Left colon (tissue), 2 donors: ENCODE measurements around the gene MSL2. TPM values are rescaled to one million over a fixed set of nuclear protein-coding genes. Genes with fewer than 3 reads are reported as not detected.
"Not testable (repeated sequence)": the region's sequence is repeated elsewhere in the genome, so short reads cannot be mapped to it uniquely, and the experiment has no call there.

Source experiments
- ATAC-seq: fragments of 200-7000 bp; cut with Tn5 transposase; one replicate; pipeline ENCODE4 v1.9.1; 2020; ENCODE audit warnings: mild to moderate bottlenecking, moderate library complexity
- DNase-seq, 2 donors: peaks; one replicate each; pipeline ENCODE4 v3.0.0-alpha.2; 2020
- intact Hi-C, 2 donors: fragments of 100-400 bp; cut with DNase I in 1 of 2; cut with micrococcal nuclease in 1 of 2; formaldehyde crosslinking; loops; one replicate each; pipeline versions ENCODE4 v1.11.2 to v1.14.0; 2022; cut with DNase I, micrococcal nuclease
- total RNA-seq, 2 donors: library from RNA; stranded (reverse); fragmentation: NEBNext Ultra II Directional; extraction: Animal tissue kit (Norgen Biotek cat#: 25700); gene quantifications; one replicate each; pipeline ENCODE4 v1.2.1, GENCODE V29; 2021
- donor health status: DM: no; HTN: no; CAD: no.
- donor health status: DM: yes; HTN: yes; CAD: no.

MSL2 gene
- total RNA-seq, 2 donors from 2014 or later: 22.6 to 24.5 TPM

- ATAC-seq, intact Hi-C loops, DNase-seq: not testable (repeated sequence)
Observed at GRCh38 chr3:136163607-136164006, 32.5 kb downstream of the MSL2 start.

DNA sequence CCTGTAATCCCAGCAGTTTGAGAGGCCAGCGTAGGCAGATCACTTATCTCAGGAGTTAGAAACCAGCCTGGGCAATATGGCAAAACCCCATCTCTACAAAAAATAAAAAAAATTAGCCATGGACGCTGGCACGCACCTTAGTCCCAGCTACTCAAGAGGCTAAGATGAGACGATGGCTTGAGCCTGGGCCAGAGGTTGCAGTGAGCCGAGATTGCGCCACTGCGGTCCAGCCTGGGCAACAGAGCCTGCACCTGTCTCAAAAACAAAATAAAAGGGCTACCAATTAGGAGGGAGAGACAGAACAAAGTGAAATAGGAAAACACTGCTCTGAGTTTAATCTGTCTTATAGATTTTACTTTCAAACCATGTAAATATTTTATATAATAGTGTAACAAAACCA lies 33.8 kb downstream of the MSL2 start:
- ATAC-seq (no peak), DNase-seq (no peak)
- intact Hi-C loops: no loop called here

DNA sequence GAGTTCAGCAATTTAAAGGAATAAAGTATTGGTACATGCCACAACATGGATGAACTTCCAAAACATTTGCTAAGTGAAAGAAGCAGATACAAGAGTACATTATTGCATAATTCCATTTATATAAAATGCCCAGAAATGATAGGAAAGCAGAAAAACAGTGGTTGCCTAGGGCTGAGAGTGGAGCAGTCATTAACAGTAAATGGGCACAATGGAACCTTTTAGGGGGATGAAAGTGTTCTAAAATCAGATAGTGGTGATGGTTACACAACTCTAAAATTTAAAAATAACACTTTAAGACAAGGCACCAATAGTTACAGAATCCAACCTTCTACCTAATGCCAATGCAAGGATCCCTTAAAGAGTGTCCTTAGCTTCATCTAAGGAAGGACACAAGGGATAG lies 34.6 kb downstream of the MSL2 start:
- ATAC-seq: no peak
- intact Hi-C loops: no loop called here
- DNase-seq: no peak

- intact Hi-C loops: no loop called here
- ATAC-seq: no peak
- DNase-seq: no peak
Observed at GRCh38 chr3:136152963-136153362, 43.2 kb downstream of the MSL2 start.

DNA sequence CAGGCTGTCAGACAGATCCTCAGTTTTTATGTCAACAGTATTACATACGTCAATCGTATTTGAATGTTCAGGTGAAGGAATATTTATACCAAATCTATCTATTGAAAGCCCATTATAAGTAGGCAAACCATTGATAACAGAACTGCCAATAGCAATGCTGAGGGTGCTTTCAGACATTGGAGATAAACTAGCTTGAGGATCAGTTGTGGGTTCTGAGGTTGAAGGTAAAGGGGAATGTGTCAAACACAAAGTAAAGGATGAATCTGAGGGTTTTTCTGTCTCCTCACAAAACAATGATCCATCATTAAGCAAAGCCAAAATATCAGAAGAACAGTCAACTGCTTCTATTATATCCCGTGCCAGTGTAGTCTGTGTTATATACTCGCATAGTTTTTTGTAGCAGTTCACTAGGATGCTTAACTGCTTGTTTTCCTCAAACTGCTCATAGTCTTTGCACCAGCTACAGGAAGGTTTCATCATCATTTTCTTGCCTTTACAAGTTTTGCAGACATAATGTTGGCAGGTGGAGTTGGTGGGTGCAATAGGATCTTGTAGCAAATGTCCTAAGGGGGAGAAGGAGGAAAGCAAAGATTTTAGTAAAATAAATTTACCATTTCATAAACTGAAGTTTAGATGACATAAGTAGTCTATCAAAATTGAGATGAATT lies 43.8 kb downstream of the MSL2 start:
- ATAC-seq (no peak), DNase-seq (no peak)
- intact Hi-C loops: no loop called here

DNA sequence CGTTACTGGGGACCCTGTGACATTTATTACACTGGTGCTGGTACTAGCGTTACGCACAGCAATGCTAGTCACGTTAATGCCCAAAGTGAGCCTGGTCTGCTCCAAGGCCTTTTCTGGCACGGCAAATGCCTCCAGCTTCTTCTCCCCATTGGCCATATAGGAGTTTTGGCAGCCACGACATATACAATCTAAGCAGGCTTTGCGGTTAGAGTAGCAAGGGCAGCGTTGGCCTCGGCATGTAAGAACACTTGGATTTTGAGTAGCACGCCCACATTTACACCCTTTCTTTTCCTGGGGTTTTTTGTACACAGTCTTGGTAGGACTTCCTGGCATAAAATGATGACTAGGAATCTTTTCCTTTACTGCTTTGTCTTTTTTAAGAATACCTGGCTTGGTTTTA lies 44.9 kb downstream of the MSL2 start:
- intact Hi-C loops: no loop called here
- DNase-seq: no peak
- ATAC-seq: no peak

DNA sequence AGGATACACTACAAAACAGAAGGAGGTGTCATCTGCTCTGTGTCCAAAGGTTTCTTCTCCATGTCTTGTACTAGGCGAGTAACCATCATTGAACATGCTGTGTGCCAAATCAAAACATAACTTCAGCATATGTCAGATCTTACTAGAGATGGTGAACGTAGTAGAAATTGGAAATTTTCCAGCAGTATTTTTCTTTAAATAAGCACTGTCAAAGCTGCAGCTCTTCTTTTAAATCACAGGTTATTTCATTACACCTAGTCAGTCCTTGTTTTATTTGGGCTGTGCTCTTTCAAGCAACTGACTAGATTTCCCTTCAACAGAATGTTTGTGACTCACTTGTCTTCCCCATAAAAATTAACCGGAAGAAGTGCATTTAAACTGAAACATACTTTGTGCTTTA lies 46.5 kb downstream of the MSL2 start:
- DNase-seq (no peak), ATAC-seq (peak; percentile 38)
- intact Hi-C loops: no loop called here

DNA sequence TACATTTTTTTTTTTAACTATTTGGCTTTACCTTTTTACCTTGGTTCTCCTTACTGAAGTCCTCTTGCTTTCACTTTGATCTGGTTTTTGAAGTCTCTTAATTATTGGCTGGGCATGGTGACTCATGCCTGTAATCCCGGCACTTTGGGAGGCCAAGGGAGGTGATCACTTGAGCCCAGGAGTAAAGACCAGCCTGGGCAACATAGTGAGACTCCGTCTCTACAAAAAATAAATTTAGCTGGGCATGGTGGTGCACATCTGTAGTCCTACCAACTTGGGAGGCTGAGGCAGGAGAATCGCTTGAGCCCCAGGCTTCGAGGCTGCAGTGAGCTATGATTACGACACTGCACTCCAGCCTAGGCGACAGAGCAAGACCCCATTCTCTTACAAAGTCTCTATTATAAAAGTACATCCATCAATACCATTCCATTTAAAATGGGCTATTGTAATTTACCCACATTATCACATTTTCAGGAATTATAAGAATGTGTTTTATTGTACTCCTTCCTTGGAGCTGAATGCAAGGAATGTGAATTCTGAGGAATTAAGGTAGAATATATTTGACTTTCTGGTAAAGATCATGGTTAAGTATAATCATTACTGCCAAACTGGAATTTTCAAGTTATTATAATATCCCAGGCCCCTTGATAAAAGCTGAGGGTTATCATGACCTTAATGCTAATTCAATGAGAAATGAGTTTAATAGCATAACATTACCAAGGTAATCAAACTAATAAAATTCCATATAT lies 49.0 kb downstream of the MSL2 start:
- DNase-seq (no peak), ATAC-seq (no peak)
- intact Hi-C loops: no loop called here

- intact Hi-C loops: not testable (repeated sequence)
Observed at GRCh38 chr3:136144397-136144796, 51.7 kb downstream of the MSL2 start.

GRCh38 chr3:136142592-136142991 lies 53.5 kb downstream of the MSL2 start:
- peak; percentile 56 for ATAC-seq
- no peak for DNase-seq
- intact Hi-C loops: no loop called here

More at GRCh38 chr3:136144397-136144796, 51.7 kb downstream of the MSL2 start:
- not testable (repeated sequence) for ATAC-seq, DNase-seq

DNA sequence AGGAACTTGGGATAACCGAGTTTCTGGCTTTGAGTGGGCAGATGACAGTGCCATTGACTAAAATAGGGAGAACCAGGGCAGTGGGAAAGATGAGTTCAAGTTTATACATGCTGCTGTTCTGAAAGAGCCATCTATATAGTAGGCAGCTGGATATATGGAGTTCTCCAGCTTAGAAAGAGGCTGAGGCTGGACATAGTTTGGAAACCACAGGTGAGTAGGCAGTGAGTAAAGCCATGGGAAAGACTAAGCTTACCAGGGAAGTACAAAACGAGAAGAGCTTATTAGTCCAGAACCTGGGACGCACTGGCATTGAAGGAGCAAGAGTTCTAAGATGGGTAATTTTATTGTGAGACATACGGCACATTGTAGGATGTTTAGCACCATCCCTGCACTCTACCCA lies 54.2 kb downstream of the MSL2 start:
- intact Hi-C loops: no loop called here
- no peak for ATAC-seq
- no peak for DNase-seq

- ATAC-seq (no peak), DNase-seq (no peak)
- intact Hi-C loops: no loop called here
Observed at GRCh38 chr3:136141291-136141785, 54.8 kb downstream of the MSL2 start.

GRCh38 chr3:136136454-136136853 lies 59.7 kb downstream of the MSL2 start:
- intact Hi-C loops: no loop called here
- DNase-seq: no peak
- no peak for ATAC-seq

- intact Hi-C loops: no loop called here
- no peak for ATAC-seq
- no peak for DNase-seq
Observed at GRCh38 chr3:136135039-136135802, 60.9 kb downstream of the MSL2 start.

DNA sequence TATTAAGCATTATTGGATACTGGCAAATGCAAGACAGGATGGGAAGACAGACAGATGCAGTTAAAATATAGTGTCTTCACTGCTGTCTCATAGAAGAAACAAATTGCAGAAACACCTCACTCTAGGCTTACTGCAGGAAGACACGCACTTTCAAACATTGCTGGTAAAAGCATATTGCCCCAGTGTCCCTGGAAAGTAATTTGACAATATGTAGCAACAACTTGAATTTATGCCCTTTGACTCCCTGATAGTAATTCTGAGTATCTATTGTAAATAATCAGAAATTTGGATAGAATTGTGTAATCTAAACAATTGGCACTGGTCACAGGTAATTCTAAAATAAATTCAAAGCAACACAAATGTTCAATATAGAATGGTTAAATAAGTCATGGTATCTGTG lies 62.0 kb downstream of the MSL2 start:
- no peak for ATAC-seq
- DNase-seq: no peak
- intact Hi-C loops: no loop called here

- DNase-seq, ATAC-seq, intact Hi-C loops: not testable (repeated sequence)
Observed at GRCh38 chr3:136131647-136132046, 64.5 kb downstream of the MSL2 start.

DNA sequence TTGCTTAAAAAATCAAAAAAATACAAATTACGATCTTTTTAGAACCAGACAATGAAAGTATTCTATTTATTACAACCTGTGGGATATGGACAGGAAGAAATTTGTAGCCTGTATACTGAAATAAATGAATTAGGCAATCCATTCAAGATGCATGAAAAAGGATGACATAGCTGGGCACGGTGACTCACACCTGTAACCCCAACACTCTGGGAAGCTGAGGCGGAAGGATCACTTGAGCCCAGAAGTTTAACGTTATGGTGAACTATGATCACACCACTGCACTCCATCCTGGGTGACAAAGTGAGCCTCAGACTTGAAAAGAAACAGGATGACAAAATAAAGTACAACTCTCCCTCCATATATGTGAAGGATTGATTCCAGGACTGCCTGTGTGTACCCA lies 74.1 kb downstream of the MSL2 start:
- no peak for DNase-seq

GRCh38 chr3:136120373-136121348 lies 75.5 kb downstream of the MSL2 start:
- intact Hi-C loops: no loop called here
- DNase-seq (no peak), ATAC-seq (no peak)

More for the DNA sequence above, 74.1 kb downstream of the MSL2 start:
- intact Hi-C loops: no loop called here
- ATAC-seq: no peak
